GM19438 (cell line): ENCODE results near the gene TMEM151B.

Source experiments
- ATAC-seq: cut with Tn5 transposase; IDR thresholded peaks from one replicate; pipeline ENCODE4 v1.9.1; 2021; ENCODE audit warnings: low read depth; ENCODE audit not compliant: unreplicated experiment

TMEM151B gene

GRCh38 chr6:44262467-44263353 is 7.5 kb upstream of the TMEM151B start:
- ATAC-seq: no peak

- ATAC-seq: no peak
Measured at GRCh38 chr6:44263354-44264100, 6.7 kb upstream of the TMEM151B start.

DNA sequence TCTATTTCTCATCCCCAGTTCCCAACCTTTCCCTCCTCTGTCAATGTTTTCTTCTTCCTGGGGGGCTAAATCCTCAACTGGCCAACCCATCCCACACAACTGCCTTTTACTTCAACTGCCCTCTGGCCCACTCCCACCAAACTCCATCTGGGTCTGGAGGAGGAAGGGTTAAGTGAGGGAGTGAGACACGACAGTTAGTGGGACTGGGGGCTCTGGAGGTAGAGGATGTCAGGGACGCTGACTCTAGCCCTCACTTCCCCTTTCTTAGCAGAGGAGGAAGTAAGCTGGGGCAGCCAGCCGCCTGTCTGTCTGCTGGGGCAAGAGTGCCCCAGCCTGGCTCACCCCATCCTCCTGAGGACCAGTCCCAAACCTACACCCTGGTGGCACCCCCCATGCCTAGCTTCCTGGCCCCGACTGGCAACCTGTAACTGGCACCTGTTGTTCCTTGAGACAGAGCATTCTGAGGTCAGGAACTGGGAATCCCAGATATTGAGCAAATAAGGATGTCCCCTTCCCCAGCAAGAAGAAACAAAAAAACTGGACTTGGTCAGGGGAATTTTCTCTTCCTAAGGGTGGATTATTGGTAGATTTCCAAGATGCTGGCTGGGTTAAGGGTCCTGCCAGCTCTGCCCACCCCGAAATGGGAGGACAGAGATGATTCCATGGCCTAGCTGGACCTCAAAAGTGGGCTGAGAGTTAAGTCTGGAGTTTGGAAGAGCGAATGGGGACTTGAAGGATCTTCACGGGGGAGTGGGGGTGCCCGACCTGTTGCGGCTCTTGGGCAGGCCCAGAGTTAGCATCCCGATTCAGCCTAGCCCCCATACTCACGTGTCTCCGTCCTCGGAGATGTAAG is 5.9 kb upstream of the TMEM151B start:
- peak; percentile 28 for ATAC-seq

GRCh38 chr6:44265007-44265721 is 5.1 kb upstream of the TMEM151B start, which contains the start of gene NFKBIE:
TSS of gene NFKBIE (minus strand) at chr6:44265551. CDS start at chr6:44265346, 205 bp downstream.
- peak; percentile 38 for ATAC-seq

- no peak for ATAC-seq
Measured at GRCh38 chr6:44265722-44266233, 4.5 kb upstream of the TMEM151B start.

GRCh38 chr6:44266347-44266746 is 3.9 kb upstream of the TMEM151B start:
- peak; percentile 29 for ATAC-seq

DNA sequence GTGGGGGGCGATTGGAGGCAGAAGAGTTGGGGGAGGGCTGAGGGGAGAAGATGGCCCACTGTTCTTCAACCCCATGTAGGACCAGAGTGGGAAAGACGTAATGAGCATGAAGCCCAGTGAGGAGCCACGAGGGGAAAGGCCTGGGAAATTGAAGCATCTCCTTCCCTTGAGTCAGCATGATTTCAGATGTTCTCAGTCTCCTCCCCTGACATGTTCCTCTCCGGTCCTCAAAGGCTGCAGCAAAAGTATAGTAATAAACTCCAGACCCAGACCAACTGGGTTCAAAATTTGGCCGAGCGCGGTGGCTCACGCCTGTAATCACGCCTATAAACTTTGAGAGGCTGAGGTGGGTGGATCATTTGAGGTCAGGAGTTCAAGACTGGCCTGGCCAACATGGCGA is 3.0 kb upstream of the TMEM151B start:
- ATAC-seq: no peak

DNA sequence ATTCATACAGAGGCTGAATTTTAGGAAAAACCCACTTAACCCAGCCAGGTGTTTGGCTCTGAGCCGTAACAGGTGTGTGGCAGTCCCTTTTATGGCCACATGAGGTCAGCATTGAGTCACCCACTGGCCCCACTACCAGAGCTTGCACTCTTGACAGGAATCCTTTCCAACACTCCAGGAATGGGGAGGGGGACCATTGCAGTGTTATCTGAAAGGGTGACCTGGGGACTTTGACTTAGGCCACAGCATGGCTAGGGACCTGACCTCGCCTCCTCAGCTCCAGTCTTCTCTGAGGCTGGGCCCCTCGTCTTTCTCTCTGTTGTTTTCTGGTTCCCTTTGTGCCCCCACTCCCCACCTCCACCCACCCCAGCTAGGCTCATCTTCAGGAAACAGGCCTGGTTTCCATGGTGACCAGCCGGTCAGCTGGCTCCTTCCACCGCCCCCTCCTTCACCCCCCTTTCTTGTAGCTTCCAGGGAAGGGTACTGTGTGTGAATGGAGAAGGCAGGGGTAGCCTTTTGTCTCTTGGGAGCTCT is 2.1 kb upstream of the TMEM151B start:
- ATAC-seq: no peak

DNA sequence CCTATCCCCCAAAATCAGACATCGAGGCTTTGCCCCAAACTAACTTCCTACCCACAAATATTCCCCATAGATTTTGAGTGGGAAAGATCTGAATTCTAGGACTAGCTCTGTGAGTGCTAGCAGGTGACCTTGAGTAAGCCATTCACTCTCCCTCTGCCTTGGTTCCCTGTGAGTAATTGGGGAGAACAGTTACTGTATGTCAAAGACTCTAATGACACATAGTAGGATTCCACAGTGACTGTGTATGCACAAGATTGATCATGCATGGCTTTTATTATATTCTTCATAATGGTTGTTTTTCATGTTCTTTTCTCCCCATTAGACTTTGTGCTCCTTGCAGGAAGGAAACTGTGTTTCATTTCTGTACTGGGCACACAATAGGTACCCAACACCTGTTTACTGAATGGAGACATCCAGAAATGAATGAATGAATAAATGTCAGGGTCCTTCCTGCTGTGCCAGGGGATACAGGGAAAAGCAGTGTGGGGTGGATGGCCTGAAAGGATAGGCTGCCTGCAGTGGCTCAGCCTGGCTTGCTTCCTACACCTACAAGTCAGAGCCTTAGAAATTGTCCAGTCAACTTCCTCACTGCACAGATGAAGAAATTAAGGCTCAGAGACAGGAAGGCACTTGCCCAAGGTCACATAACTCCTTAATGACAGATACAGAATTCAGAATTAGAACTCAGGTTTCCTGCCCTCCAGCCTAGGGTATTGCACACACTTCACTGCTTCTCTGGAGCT is 901 bp upstream of the TMEM151B start:
- no peak for ATAC-seq

DNA sequence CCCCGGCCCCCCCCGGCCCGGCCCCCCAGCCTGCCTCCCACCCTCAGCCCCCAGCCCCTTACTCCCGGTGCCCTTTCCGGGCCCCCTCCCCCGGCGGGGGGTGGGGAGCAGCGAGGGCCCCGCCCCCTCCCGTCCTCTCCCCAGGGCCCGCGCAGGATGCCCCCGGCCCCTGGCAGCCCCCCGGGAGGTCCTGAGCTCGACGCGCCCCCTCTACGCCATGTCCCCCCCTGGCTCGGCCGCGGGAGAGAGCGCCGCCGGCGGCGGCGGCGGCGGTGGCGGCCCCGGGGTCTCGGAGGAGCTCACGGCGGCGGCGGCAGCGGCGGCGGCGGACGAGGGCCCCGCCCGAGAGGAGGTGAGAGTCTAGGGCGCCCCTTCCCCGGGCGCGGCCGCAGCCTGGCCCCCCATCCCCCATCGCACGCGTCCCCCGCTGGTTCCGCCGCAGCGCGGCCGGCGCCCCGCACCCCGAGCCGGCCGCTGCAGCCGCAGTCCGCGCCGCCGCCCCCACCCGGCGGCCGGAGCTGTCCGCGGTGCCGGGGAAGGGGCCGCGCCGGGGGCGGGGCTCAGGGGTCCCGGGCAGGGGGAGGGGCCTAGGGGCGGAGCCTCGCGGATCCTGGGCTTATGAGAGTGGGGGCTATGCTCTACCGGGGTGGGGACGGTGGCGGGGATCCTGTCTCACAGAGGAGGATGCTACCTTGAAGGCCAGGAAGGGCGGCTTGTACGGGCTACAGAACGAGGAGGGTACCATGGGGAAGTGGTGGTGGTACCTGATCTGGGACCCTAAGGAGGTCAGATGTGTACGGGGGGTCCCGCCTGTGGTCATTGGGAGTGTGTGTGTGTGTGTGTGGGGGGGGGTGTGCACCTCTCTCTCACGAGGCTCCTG is 516 bp downstream of the TMEM151B start:
- no peak for ATAC-seq

DNA sequence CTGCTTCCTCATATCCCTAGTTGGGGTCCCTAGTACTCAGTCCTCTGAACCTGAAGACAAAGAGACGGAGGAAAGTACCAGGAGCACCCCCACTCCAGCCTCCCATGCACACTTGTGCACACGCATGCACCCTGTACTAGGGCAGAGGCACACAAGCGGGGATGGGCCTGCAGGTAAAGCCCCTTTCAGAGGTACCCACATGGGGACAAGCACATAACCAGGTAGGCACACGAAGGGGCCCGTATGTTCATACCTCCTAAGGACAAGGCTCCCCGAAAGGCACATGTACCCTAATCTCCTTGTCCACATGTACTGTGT is 1.1 kb downstream of the TMEM151B start:
- no peak for ATAC-seq

DNA sequence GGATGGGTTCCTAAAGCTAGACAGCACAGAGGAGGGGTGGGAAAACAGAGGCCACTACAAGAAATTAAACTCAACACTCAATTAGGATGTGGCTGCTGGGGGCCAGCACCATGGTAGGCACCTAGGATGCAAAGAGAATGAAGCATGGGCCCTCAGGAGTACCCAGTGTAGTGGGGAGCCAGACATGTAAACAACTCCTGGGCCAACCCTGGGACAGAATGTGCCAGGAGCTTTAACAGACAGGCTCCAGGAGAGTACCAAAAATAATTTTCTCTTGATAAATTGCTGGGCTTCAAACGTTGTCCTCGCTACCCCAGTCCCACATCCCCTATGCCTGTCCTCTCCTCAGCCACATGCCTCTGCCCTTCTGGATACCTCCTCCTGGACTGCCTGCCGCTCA is 1.7 kb downstream of the TMEM151B start:
- ATAC-seq: no peak

DNA sequence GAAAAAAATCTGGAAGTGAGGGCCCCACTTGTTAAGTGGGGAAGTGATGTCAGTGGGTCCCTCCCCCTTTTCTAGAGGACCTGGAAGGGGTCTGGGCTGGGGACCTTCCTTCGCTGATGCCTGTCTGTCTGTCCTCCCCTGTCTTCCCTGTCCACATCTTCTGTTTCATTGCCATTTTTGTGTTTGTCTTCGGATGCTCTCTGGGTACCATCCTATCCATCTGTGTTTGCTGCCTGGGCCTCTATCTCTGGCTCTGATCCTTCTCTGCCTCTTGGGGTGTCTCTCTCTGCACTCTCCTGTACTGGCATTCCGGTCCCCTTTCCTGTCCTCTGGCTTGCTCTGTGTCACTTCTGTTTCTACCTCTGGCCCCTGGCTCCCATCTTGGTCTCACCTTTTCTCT is 2.3 kb downstream of the TMEM151B start:
- no peak for ATAC-seq

- ATAC-seq: no peak
Measured at GRCh38 chr6:44272999-44273566, 2.8 kb downstream of the TMEM151B start.

DNA sequence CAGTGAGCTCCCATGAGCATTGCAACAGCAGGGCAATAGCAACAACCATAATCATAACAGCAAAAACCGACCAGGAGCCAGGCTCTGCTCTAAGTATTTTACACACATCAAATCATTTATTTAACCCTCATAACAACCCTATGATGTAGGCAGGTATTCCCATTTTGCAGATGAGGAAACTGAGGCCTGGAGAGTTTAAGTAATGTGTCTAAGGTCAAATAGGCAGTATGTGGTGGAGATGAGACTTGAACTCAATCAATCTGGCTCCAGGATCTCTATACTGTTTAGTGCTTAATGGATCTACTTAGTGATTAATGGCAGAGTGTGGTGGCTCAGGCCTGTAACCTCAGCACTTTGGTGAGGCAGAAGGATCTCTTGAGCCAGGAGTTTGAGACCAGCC is 3.4 kb downstream of the TMEM151B start:
- no peak for ATAC-seq

- no peak for ATAC-seq
Measured at GRCh38 chr6:44275271-44275748, 5.1 kb downstream of the TMEM151B start.

DNA sequence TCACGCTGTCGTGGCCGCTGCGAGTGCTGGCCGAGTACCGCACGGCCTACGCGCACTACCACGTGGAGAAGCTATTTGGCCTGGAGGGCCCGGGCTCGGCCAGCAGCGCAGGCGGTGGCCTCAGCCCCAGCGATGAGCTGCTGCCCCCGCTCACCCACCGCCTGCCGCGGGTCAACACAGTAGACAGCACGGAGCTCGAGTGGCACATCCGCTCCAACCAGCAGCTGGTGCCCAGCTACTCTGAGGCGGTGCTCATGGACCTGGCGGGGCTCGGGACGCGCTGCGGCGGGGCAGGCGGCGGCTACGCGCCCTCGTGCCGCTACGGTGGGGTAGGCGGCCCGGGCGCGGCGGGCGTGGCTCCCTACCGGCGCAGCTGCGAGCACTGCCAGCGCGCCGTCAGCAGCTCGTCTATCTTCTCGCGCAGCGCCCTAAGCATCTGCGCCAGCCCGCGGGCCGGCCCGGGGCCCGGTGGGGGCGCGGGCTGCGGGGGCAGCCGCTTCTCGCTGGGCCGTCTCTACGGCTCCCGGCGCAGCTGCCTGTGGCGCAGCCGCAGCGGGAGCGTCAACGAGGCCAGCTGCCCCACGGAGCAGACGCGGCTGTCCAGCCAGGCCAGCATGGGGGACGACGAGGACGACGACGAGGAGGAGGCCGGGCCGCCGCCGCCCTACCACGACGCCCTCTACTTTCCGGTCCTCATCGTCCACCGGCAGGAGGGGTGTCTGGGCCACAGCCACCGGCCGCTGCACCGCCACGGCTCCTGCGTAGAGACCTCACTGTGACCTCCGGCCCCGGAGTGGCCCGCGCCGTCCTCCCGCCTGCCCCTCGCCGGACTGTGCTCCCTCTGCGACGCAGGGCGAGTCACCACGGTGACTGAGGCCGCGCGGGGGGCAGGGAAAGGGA is 5.7 kb downstream of the TMEM151B start:
- no peak for ATAC-seq
